GM21576 (cell line): ENCODE measurements around the gene MEGF11.
"Not testable (repeated sequence)": the region's sequence is repeated elsewhere in the genome, so short reads cannot be mapped to it uniquely, and the experiment has no call there.

Source experiments
- ATAC-seq: cut with Tn5 transposase; IDR thresholded peaks from one replicate; pipeline ENCODE4 v1.9.1; 2021; ENCODE audit warnings: mild to moderate bottlenecking, moderate library complexity; ENCODE audit not compliant: unreplicated experiment

Gene MEGF11

GRCh38 chr15:66276546-66276945 lies 23.0 kb upstream of the MEGF11 start:
- no peak for ATAC-seq

GRCh38 chr15:66275352-66275751 lies 21.8 kb upstream of the MEGF11 start:
- ATAC-seq: no peak

- ATAC-seq: no peak
Measured at GRCh38 chr15:66270932-66271331, 17.4 kb upstream of the MEGF11 start.

GRCh38 chr15:66269326-66270090 lies 16.0 kb upstream of the MEGF11 start:
- no peak for ATAC-seq

- no peak for ATAC-seq
Measured at GRCh38 chr15:66264859-66265513, 11.4 kb upstream of the MEGF11 start.

- not testable (repeated sequence) for ATAC-seq
Measured at GRCh38 chr15:66262837-66263236, 9.3 kb upstream of the MEGF11 start.

GRCh38 chr15:66261056-66261455 lies 7.5 kb upstream of the MEGF11 start:
- ATAC-seq: no peak

GRCh38 chr15:66256692-66257091 lies 3.1 kb upstream of the MEGF11 start:
- no peak for ATAC-seq

- ATAC-seq: no peak
Measured at GRCh38 chr15:66254951-66255676, 1.6 kb upstream of the MEGF11 start.

- ATAC-seq: no peak
Measured at GRCh38 chr15:66254089-66254950, 770 bp upstream of the MEGF11 start.

- no peak for ATAC-seq
Measured at GRCh38 chr15:66252685-66253417, 699 bp downstream of the MEGF11 start.

- no peak for ATAC-seq
Measured at GRCh38 chr15:66251790-66252684, 1.5 kb downstream of the MEGF11 start.

GRCh38 chr15:66251065-66251789 lies 2.3 kb downstream of the MEGF11 start:
- ATAC-seq: no peak

- ATAC-seq: no peak
Measured at GRCh38 chr15:66249605-66250174, 3.9 kb downstream of the MEGF11 start.

GRCh38 chr15:66246937-66247336 lies 6.6 kb downstream of the MEGF11 start:
- no peak for ATAC-seq

GRCh38 chr15:66245832-66246231 lies 7.7 kb downstream of the MEGF11 start:
- ATAC-seq: not testable (repeated sequence)

GRCh38 chr15:66241908-66242285 lies 11.7 kb downstream of the MEGF11 start:
- ATAC-seq: no peak
